Aortic smooth muscle cell (primary cell): ENCODE measurements around the gene RAB6A. TPM values are rescaled to one million over a fixed set of nuclear protein-coding genes. Genes with fewer than 3 reads are reported as not detected.

Source experiments
- total RNA-seq: library from RNA; depleted of rRNA; stranded (reverse); fragments of >200 nt; gene quantifications from 2 replicates; pipeline ENCODE4 v1.2.3, GENCODE V29; 2014

RAB6A gene
- total RNA-seq = 127 and 131 TPM in 2 replicates

GRCh38 chr11:73760679-73761402, at the start of gene RAB6A:
TSS of gene RAB6A (minus strand) at chr11:73761074. CDS start at chr11:73760635, 439 bp downstream.

GRCh38 chr11:73787643-73788558, 27.0 kb upstream of the RAB6A start, which contains the start of gene MRPL48:
TSS of gene MRPL48 (plus strand) at chr11:73787874. CDS start at chr11:73787972, 98 bp downstream.

GRCh38 chr11:73645972-73646631, 114.8 kb downstream of the RAB6A start, which contains the start of gene PLEKHB1:
TSS of gene PLEKHB1 (plus strand) at chr11:73646581. CDS start at chr11:73646609, 28 bp downstream.

Other genes starting within 250 kb of the RAB6A start
- 13.6 and 19.5 TPM in 2 replicates for gene FAM168A, start 163.0 kb downstream of the RAB6A start, total RNA-seq
- 0.37 and 0.40 TPM in 2 replicates for gene PLEKHB1, start 114.5 kb downstream of the RAB6A start, total RNA-seq
- 25.2 and 30.4 TPM in 2 replicates for gene MRPL48, start 26.8 kb upstream of the RAB6A start, total RNA-seq
- gene COA4, start 115.8 kb upstream of the RAB6A start, total RNA-seq = 45.9 and 72.7 TPM in 2 replicates
- 7.7 and 10.2 TPM in 2 replicates for gene PAAF1, start 115.9 kb upstream of the RAB6A start, total RNA-seq
- not detected in 2 replicates for gene DNAJB13, start 190.0 kb upstream of the RAB6A start, total RNA-seq
- gene UCP2, start 221.8 kb upstream of the RAB6A start, total RNA-seq = 0.40 and 0.44 TPM in 2 replicates
- 0.26 and 0.44 TPM in 2 replicates for gene UCP3, start 248.0 kb upstream of the RAB6A start, total RNA-seq